ENCODE data around the gene CEP43. TPM values are rescaled to one million over a fixed set of nuclear protein-coding genes. Genes with fewer than 3 reads are reported as not detected.

Gene CEP43
- total and polyA plus RNA-seq, 9 donors, result 7.5 to 39.5 (median 13.9) TPM

- Histone ChIP-seq H3K4me1 (ENCODE audit: insufficient read depth) (no peaks in the 10 kb centered on the region), H3K36me3 (no peaks in the 10 kb centered on the region), H3K27ac (no peak overlapping the region), H3K9me3 (no peaks in the 10 kb centered on the region), H3K4me3 (no peak overlapping the region), H3K27me3 (no peaks in the 10 kb centered on the region)
- intact Hi-C loops (cut with DNase I), result no loop called here
- TF ChIP-seq POLR2A (IDR thresholded peaks at IDR 0.05), result no peak
- TF ChIP-seq CTCF (IDR thresholded peaks at IDR 0.05), result no peak
- no peak for TF ChIP-seq EP300 (IDR thresholded peaks at IDR 0.05)
- WGBS, 3 donors, result 93 to 98% (median 96%) methylated on average over 3 of the region's 3 CpGs
- no peak for DNase-seq
Observed at GRCh38 chr6:167027308-167027707, 28.1 kb downstream of the CEP43 start.

- Histone ChIP-seq H3K4me3 (no peak overlapping the region), H3K4me1 (ENCODE audit: insufficient read depth) (no peaks in the 10 kb centered on the region), H3K9me3 (no peaks in the 10 kb centered on the region), H3K27ac (no peak overlapping the region), H3K36me3 (no peaks in the 10 kb centered on the region), H3K27me3 (no peaks in the 10 kb centered on the region)
- intact Hi-C loops (cut with DNase I), result no loop called here
- 94 to 95% (median 95%) methylated on average over 6 of the region's 6 CpGs for WGBS, 3 donors
- TF ChIP-seq EP300 (IDR thresholded peaks at IDR 0.05) (no peak), POLR2A (IDR thresholded peaks at IDR 0.05) (no peak), CTCF (IDR thresholded peaks at IDR 0.05) (no peak)
- DNase-seq, result no peak
Observed at GRCh38 chr6:167027772-167028171, 28.6 kb downstream of the CEP43 start.

GRCh38 chr6:167030222-167031072, 31.2 kb downstream of the CEP43 start:
- Histone ChIP-seq H3K4me1 (ENCODE audit: insufficient read depth) (no peaks in the 10 kb centered on the region), H3K9me3 (no peaks in the 10 kb centered on the region), H3K36me3 (no peaks in the 10 kb centered on the region), H3K27me3 (no peaks in the 10 kb centered on the region), H3K4me3 (no peak overlapping the region), H3K27ac (no peak overlapping the region)
- WGBS, 3 donors, result 85 to 89% (median 86%) methylated on average over 11 of the region's 11 CpGs
- intact Hi-C loops (cut with DNase I), result no loop called here
- no peak for DNase-seq
- TF ChIP-seq EP300 (IDR thresholded peaks at IDR 0.05), result no peak
- no peak for TF ChIP-seq POLR2A (IDR thresholded peaks at IDR 0.05)
- TF ChIP-seq CTCF (IDR thresholded peaks at IDR 0.05), result no peak

- Histone ChIP-seq H3K27me3 (no peaks in the 10 kb centered on the region), H3K36me3 (no peaks in the 10 kb centered on the region), H3K9me3 (no peaks in the 10 kb centered on the region), H3K27ac (no peak overlapping the region), H3K4me3 (no peak overlapping the region), H3K4me1 (ENCODE audit: insufficient read depth) (no peaks in the 10 kb centered on the region)
- intact Hi-C loops (cut with DNase I), result no loop called here
- WGBS, 3 donors, result 95 to 97% (median 95%) methylated on average over 6 of the region's 6 CpGs
- DNase-seq, result no peak
- TF ChIP-seq EP300 (IDR thresholded peaks at IDR 0.05) (no peak), POLR2A (IDR thresholded peaks at IDR 0.05) (no peak), CTCF (IDR thresholded peaks at IDR 0.05) (no peak)
Observed at GRCh38 chr6:167031082-167031709, 32.0 kb downstream of the CEP43 start.

All from ovary (tissue), 9 donors.